H9 (cell line): ENCODE data around the gene KRT2. TPM values are rescaled to one million over a fixed set of nuclear protein-coding genes. Genes with fewer than 3 reads are reported as not detected.

Experiments used
- DNase-seq: peaks from one replicate; pipeline ENCODE4 v3.0.0-alpha.2; 2017
- H2AFZ ChIP-seq: one replicate; pipeline ENCODE4 v1.6.1; 2013; ENCODE audit warnings: mild to moderate bottlenecking, low read length, control low read depth, moderate library complexity
- H2AK5ac ChIP-seq: 2 replicates; pipeline ENCODE4 v1.6.1; 2013; ENCODE audit warnings: low read length, control low read depth, mixed read lengths; ENCODE audit not compliant: insufficient read length
- H2BK120ac ChIP-seq: one replicate; pipeline ENCODE4 v1.6.1; 2013; ENCODE audit warnings: low read depth, mild to moderate bottlenecking, low read length, control low read depth, inconsistent platforms; ENCODE audit not compliant: poor library complexity, severe bottlenecking
- H2BK12ac ChIP-seq: 2 replicates; pipeline ENCODE4 v1.6.1; 2013; ENCODE audit warnings: low read length, control low read depth, mixed read lengths, low read depth; ENCODE audit not compliant: insufficient read length
- H2BK15ac ChIP-seq: 2 replicates; pipeline ENCODE4 v1.6.1; 2013; ENCODE audit warnings: low read depth, low read length, control low read depth
- H2BK20ac ChIP-seq: one replicate; pipeline ENCODE4 v1.6.1; 2013; ENCODE audit warnings: low read depth, mild to moderate bottlenecking, low read length, control low read depth, inconsistent platforms; ENCODE audit not compliant: poor library complexity, severe bottlenecking
- H2BK5ac ChIP-seq: 2 replicates; pipeline ENCODE4 v1.6.1; 2013; ENCODE audit warnings: low read length, control low read depth, mixed read lengths; ENCODE audit not compliant: insufficient read length
- H3K14ac ChIP-seq: 2 replicates; pipeline ENCODE4 v1.6.1; 2013; ENCODE audit warnings: low read length, control low read depth; ENCODE audit not compliant: insufficient read depth
- H3K18ac ChIP-seq: 2 replicates; pipeline ENCODE4 v1.6.1; 2013; ENCODE audit warnings: low read depth, mild to moderate bottlenecking, mixed read lengths, low read length, control low read depth; ENCODE audit not compliant: insufficient read length
- H3K23ac ChIP-seq: 2 replicates; pipeline ENCODE4 v1.6.1; 2013; ENCODE audit warnings: low read length, control low read depth, mixed read lengths, low read depth; ENCODE audit not compliant: insufficient read length
- H3K23me2 ChIP-seq: 2 replicates; pipeline ENCODE4 v1.6.1; 2013; ENCODE audit warnings: low read depth, mild to moderate bottlenecking, mixed read lengths, low read length, control low read depth; ENCODE audit not compliant: insufficient read length, poor library complexity, severe bottlenecking
- H3K27ac ChIP-seq: 2 replicates; pipeline ENCODE4 v1.5.1; 2013; ENCODE audit warnings: low read length, control low read depth, mixed read lengths, low read depth; ENCODE audit not compliant: insufficient read length
- H3K27me3 ChIP-seq: 2 replicates; pipeline ENCODE4 v1.6.1; 2013; ENCODE audit warnings: low read length, control low read depth, inconsistent platforms; ENCODE audit not compliant: insufficient read depth
- H3K4ac ChIP-seq: 2 replicates; pipeline ENCODE4 v1.6.1; 2013; ENCODE audit warnings: low read depth, mild to moderate bottlenecking, control low read depth, inconsistent platforms, low read length, moderate library complexity
- H3K4me1 ChIP-seq: 2 replicates; pipeline ENCODE4 v1.6.1; 2013; ENCODE audit warnings: low read length, control low read depth, inconsistent platforms; ENCODE audit not compliant: insufficient read depth
- H3K4me2 ChIP-seq: 2 replicates; pipeline ENCODE4 v1.6.1; 2013; ENCODE audit warnings: low read length, control low read depth, mixed read lengths; ENCODE audit not compliant: insufficient read length, insufficient read depth
- H3K56ac ChIP-seq: 2 replicates; pipeline ENCODE4 v1.6.1; 2013; ENCODE audit warnings: low read depth, mild to moderate bottlenecking, mixed read lengths, low read length, control low read depth; ENCODE audit not compliant: insufficient read length
- H3K79me1 ChIP-seq: 2 replicates; pipeline ENCODE4 v1.6.1; 2013; ENCODE audit warnings: low read depth, mild to moderate bottlenecking, moderate library complexity, low read length, control low read depth, inconsistent platforms; ENCODE audit not compliant: insufficient read depth, poor library complexity, severe bottlenecking
- H3K79me2 ChIP-seq: 2 replicates; pipeline ENCODE4 v1.6.1; 2013; ENCODE audit warnings: low read length, control low read depth, inconsistent platforms; ENCODE audit not compliant: insufficient read depth
- H3K9ac ChIP-seq: 2 replicates; pipeline ENCODE4 v1.6.1; 2013; ENCODE audit warnings: low read length, control low read depth, mixed read lengths; ENCODE audit not compliant: insufficient read length; ENCODE audit errors: extremely low read depth
- H3K9me3 ChIP-seq: one replicate; pipeline ENCODE4 v1.6.1; 2013; ENCODE audit warnings: low read depth, low read length, inconsistent platforms; ENCODE audit not compliant: control insufficient read depth
- H3T11ph ChIP-seq: one replicate; pipeline ENCODE4 v1.6.1; 2013; ENCODE audit warnings: mild to moderate bottlenecking, low read length, control low read depth, inconsistent platforms
- H4K20me1 ChIP-seq: one replicate; pipeline ENCODE4 v1.6.1; 2013; ENCODE audit not compliant: control insufficient read depth, insufficient read length, insufficient read depth
- H4K5ac ChIP-seq: 2 replicates; pipeline ENCODE4 v1.6.1; 2013; ENCODE audit warnings: low read depth, mild to moderate bottlenecking, mixed read lengths, low read length, control low read depth; ENCODE audit not compliant: insufficient read length
- H4K8ac ChIP-seq: replicated peaks from 2 replicates; pipeline ENCODE4 v1.6.1; 2013; ENCODE audit warnings: low read length, control low read depth, mixed read lengths, low read depth; ENCODE audit not compliant: insufficient read length
- H4K91ac ChIP-seq: 2 replicates; pipeline ENCODE4 v1.6.1; 2013; ENCODE audit warnings: low read depth, mild to moderate bottlenecking, moderate library complexity, mixed read lengths, low read length, control low read depth; ENCODE audit not compliant: insufficient read length
- H3K27ac Mint-ChIP-seq, 3 experiments: 2 replicates in 2 of 3; 3 replicates in 1 of 3; pipeline ENCODE4 v1.8.0; 2020 to 2021; ENCODE audit warnings: mixed read lengths in 3 of 3, mild to moderate bottlenecking in 1 of 3, moderate library complexity in 1 of 3
- H3K27me3 Mint-ChIP-seq: 2 replicates; pipeline ENCODE4 v1.8.0; 2021; ENCODE audit warnings: low read depth, mild to moderate bottlenecking, moderate library complexity, mixed read lengths
- H3K36me3 Mint-ChIP-seq, 3 experiments: 2 replicates in 2 of 3; 3 replicates in 1 of 3; pipeline ENCODE4 v1.8.0; 2020 to 2021; ENCODE audit warnings: low read depth in 3 of 3, mixed read lengths in 3 of 3; ENCODE audit not compliant: insufficient read depth in 1 of 3
- H3K4me1 Mint-ChIP-seq, 2 experiments: 2 replicates each; pipeline ENCODE4 v1.8.0; 2020; ENCODE audit warnings: mixed read lengths in 2 of 2
- H3K4me3 Mint-ChIP-seq, 2 experiments: 2 replicates in 1 of 2; 3 replicates in 1 of 2; pipeline ENCODE4 v1.8.0; 2020 to 2021; ENCODE audit warnings: mild to moderate bottlenecking in 2 of 2, mixed read lengths in 2 of 2, moderate library complexity in 1 of 2
- H3K9me3 Mint-ChIP-seq, 2 experiments: 2 replicates in 1 of 2; 3 replicates in 1 of 2; pipeline ENCODE4 v1.8.0; 2020; ENCODE audit warnings: mild to moderate bottlenecking in 2 of 2, mixed read lengths in 2 of 2, moderate library complexity in 1 of 2
- CTCF ChIP-seq: fragments of 200-600 bp; sonication (generic); conservative IDR thresholded peaks from 3 replicates; pipeline ENCODE4 v1.8.0; 2021; ENCODE audit warnings: antibody characterized with exemption, mild to moderate bottlenecking
- WGBS: extraction: QIAGEN DNeasy Blood & Tissue Kit; methylation state at CpG from one replicate; pipeline ENCODE4 v1.1.7; 2013; ENCODE audit warnings: missing lambda C conversion rate, low lambda C conversion rate, mixed read lengths; ENCODE audit not compliant: insufficient read length; ENCODE audit errors: extremely low coverage; 5-methylcytosine and 5-hydroxymethylcytosine counted together
- total RNA-seq: library from RNA; stranded (reverse); gene quantifications from 2 replicates; pipeline ENCODE4 v1.2.1, GENCODE V29; 2021

KRT2 gene
- total RNA-seq, 1 experiment from 2014 or later = not detected

DNA sequence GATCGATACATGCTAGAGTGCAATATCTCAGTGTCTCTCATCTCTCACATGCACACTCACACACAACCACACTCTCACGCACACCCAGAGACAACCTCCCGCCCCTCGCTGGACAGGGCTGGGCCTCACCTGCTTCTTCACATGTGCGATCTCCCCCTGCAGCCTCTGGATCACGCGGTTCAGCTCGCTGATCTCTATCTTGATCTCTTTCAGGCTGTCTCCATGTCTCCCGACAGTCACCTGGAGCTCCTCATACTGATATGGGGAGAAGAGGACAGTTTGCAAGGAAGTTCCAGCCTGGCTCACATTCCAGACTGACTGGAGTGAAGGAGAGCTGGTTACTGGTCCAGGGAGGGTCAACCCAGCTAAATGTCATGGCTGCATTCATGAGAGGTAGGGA, 4.4 kb downstream of the KRT2 start:
- no CpG with 5 or more reads among the region's 9 CpGs for WGBS
- H3K27ac ChIP-seq = no peak overlapping the region
- no peaks in the 10 kb centered on the region for H3K27me3 ChIP-seq
- no peak overlapping the region for H3K9ac ChIP-seq
- no peak overlapping the region for H2BK20ac ChIP-seq
- no peak overlapping the region for H2BK5ac ChIP-seq
- no peak overlapping the region for H3K4ac ChIP-seq
- TF ChIP-seq CTCF = no peak
- no peak overlapping the region for H3K23ac ChIP-seq
- H3K18ac ChIP-seq = no peak overlapping the region
- no peaks in the 10 kb centered on the region for H3K79me2 ChIP-seq
- peak; percentile 17 for DNase-seq
- no peak overlapping the region for H3K4me2 ChIP-seq
- H3K27ac Mint-ChIP-seq = no peak overlapping the region
- H2AK5ac ChIP-seq = no peak overlapping the region
- H2BK15ac ChIP-seq = no peak overlapping the region
- no peak overlapping the region for H4K91ac ChIP-seq
- H3K27me3 Mint-ChIP-seq = peaks cover 24% of the 10 kb centered on the region
- no peaks in the 10 kb centered on the region for H3K9me3 ChIP-seq
- no peaks in the 10 kb centered on the region for H3K4me1 Mint-ChIP-seq
- no peaks in the 10 kb centered on the region for H4K20me1 ChIP-seq
- H4K8ac ChIP-seq = no peak overlapping the region
- H2BK12ac ChIP-seq = no peak overlapping the region
- no peaks in the 10 kb centered on the region for H3K79me1 ChIP-seq
- H3K4me1 ChIP-seq = no peaks in the 10 kb centered on the region
- no peak overlapping the region for H3K14ac ChIP-seq
- no peak overlapping the region for H3T11ph ChIP-seq
- no peak overlapping the region for H2BK120ac ChIP-seq
- H4K5ac ChIP-seq = no peak overlapping the region
- H2AFZ ChIP-seq = no peak overlapping the region
- H3K23me2 ChIP-seq = no peaks in the 10 kb centered on the region
- H3K9me3 Mint-ChIP-seq = peaks cover under 1 to 9% of the 10 kb centered on the region in 2 experiments; a peak in 2 of 5 replicates
- H3K36me3 Mint-ChIP-seq = no peaks in the 10 kb centered on the region
- H3K4me3 Mint-ChIP-seq = no peak overlapping the region
- no peak overlapping the region for H3K56ac ChIP-seq
